GM12878 (cell line): ENCODE data around the gene PLCB4.

Experiments
- EZH2 ChIP-seq: IDR thresholded peaks from 2 replicates; pipeline ENCODE4 v1.6.1; 2012; ENCODE audit warnings: low read depth, mild to moderate bottlenecking, control low read depth, inconsistent platforms, low read length, borderline replicate concordance; ENCODE audit not compliant: control insufficient read depth
- STAT1 ChIP-seq: fragments of 450-650 bp; conservative IDR thresholded peaks from 2 replicates; pipeline ENCODE4 v1.6.1; 2014; ENCODE audit warnings: antibody characterized with exemption, mild to moderate bottlenecking
- SUZ12 ChIP-seq: fragments of 200-600 bp; sonication (generic); IDR thresholded peaks from one replicate; pipeline ENCODE4 v1.6.1; 2018; ENCODE audit warnings: antibody characterized with exemption, mild to moderate bottlenecking; ENCODE audit not compliant: unreplicated experiment

DNA sequence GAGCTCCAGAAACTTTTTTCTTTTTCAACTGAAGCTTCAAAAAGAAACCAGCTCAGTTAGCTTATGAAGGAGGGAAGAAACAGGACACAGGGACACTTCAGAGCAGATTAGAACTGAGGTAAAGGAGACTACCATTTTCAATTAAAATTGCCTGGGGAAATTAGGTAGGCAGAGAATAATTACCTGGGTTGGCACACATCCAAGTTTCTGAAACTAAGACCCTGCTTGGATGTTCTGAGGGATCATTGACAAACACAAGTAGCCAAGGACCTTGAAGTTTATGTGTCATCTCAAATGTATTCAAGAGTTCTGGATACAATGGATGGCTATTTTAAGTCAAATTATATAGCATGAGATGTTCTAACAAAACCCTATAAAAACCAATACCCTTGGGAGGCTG lies 137.6 kb downstream of the PLCB4 start:
- TF ChIP-seq SUZ12, result no peak
- no peak for TF ChIP-seq STAT1
- TF ChIP-seq EZH2, result no peak
